GM23338 (cell line): ENCODE data around the gene PTRHD1. TPM values are rescaled to one million over a fixed set of nuclear protein-coding genes. Genes with fewer than 3 reads are reported as not detected.

Source experiments
- EZH2phosphoT487 ChIP-seq: fragments of 200-600 bp; sonication (generic); IDR thresholded peaks from one replicate; pipeline ENCODE4 v1.8.1; 2018; ENCODE audit warnings: antibody characterized with exemption; ENCODE audit not compliant: unreplicated experiment
- REST ChIP-seq: IDR thresholded peaks from one replicate; pipeline ENCODE4 v1.6.1; 2018; ENCODE audit warnings: antibody characterized with exemption; ENCODE audit not compliant: unreplicated experiment
- ZNF114 ChIP-seq: fragments of 250-450 bp; sonication (Bioruptor Pico); IDR thresholded peaks from 2 replicates; pipeline ENCODE4 v1.5.0; 2020; ENCODE audit warnings: mild to moderate bottlenecking, moderate library complexity
- ZNF462 ChIP-seq: fragments of 250-450 bp; sonication (Bioruptor Pico); IDR thresholded peaks from 2 replicates; pipeline ENCODE4 v1.5.0; 2020; ENCODE audit warnings: mild to moderate bottlenecking, moderate library complexity
- polyA plus RNA-seq: library from polyadenylated mRNA; unstranded; fragments of >200 nt; fragmentation: Nextera tagmentation; extraction: Ambion mirVana; gene quantifications from 2 replicates; pipeline ENCODE4 v1.2.1, GENCODE V29; 2016
- total RNA-seq: library from RNA; depleted of rRNA; stranded (reverse); fragments of >200 nt; shearing (Covaris generic); gene quantifications from 2 replicates; pipeline ENCODE4 v1.2.3, GENCODE V29; 2014

PTRHD1 gene
- total and polyA plus RNA-seq, 2 experiments from 2014 or later, result 46.9 to 105 TPM

GRCh38 chr2:24828238-24828996 is 35.2 kb upstream of the PTRHD1 start (continued):
- TF ChIP-seq REST, result no peak
- no peak for TF ChIP-seq ZNF114 (CRISPR knock-in tag)
- TF ChIP-seq EZH2phosphoT487, result no peak
- no peak for TF ChIP-seq ZNF462
